H1 (cell line): ENCODE results near the gene TRAF3IP3. TPM values are rescaled to one million over a fixed set of nuclear protein-coding genes. Genes with fewer than 3 reads are reported as not detected.

Source experiments
- CTCF ChIA-PET: fragments of 300-600 bp; sonication (Branson Sonifier 250); formaldehyde crosslinking; loops from one replicate; lab custom pipeline; 2021; ENCODE audit not compliant: partially characterized antibody; lab: Charles Lee
- POLR2A ChIA-PET: fragments of 300-600 bp; sonication (Branson Sonifier 250); formaldehyde crosslinking; loops from one replicate; lab custom pipeline; 2021; ENCODE audit warnings: inconsistent platforms; ENCODE audit not compliant: partially characterized antibody; lab: Charles Lee
- DNase-seq, 2 experiments: peaks; one replicate each; pipeline versions ENCODE4 v3.0.0 to v3.0.0-alpha.2; 2010 to 2022; ENCODE audit warnings: low spot score in 2 of 2, low read depth in 1 of 2, mixed read lengths in 1 of 2
- FAIRE-seq: peaks from 2 replicates; lab custom pipeline; 2011; peaks lifted over from hg19 to GRCh38; lab: Jason Lieb, UNC
- H2AFZ ChIP-seq: 2 replicates; pipeline ENCODE4 v1.8.1; 2012; ENCODE audit warnings: low read length, inconsistent platforms
- H2AK5ac ChIP-seq: 2 replicates; pipeline ENCODE4 v1.6.1; 2013; ENCODE audit warnings: low read depth, low read length
- H2BK120ac ChIP-seq: replicated peaks from 2 replicates; pipeline ENCODE3; 2013; ENCODE audit warnings: low read depth, low read length, inconsistent platforms
- H2BK12ac ChIP-seq: 2 replicates; pipeline ENCODE4 v1.6.1; 2013; ENCODE audit warnings: low read depth, low read length
- H2BK15ac ChIP-seq: 2 replicates; pipeline ENCODE4 v1.6.1; 2013; ENCODE audit warnings: low read length
- H2BK20ac ChIP-seq: 2 replicates; pipeline ENCODE4 v1.6.1; 2013; ENCODE audit warnings: low read length
- H2BK5ac ChIP-seq: 2 replicates; pipeline ENCODE4 v1.6.1; 2013; ENCODE audit warnings: low read depth, low read length
- H3K14ac ChIP-seq: 2 replicates; pipeline ENCODE4 v1.6.1; 2013; ENCODE audit warnings: inconsistent platforms; ENCODE audit not compliant: insufficient read length
- H3K18ac ChIP-seq: 2 replicates; pipeline ENCODE4 v1.6.1; 2013; ENCODE audit warnings: low read length; ENCODE audit errors: extremely low read depth
- H3K23ac ChIP-seq: 2 replicates; pipeline ENCODE4 v1.6.1; 2013; ENCODE audit warnings: inconsistent platforms; ENCODE audit not compliant: insufficient read length
- H3K23me2 ChIP-seq: 2 replicates; pipeline ENCODE4 v1.6.1; 2013; ENCODE audit warnings: low read depth, low read length
- H3K27ac ChIP-seq: 2 replicates; pipeline ENCODE4 v1.6.1; 2011; ENCODE audit warnings: low read depth, low read length, inconsistent platforms
- H3K27me3 ChIP-seq, 4 experiments: replicated peaks in 1 of 4; 1 replicate in 1 of 4; 2 replicates in 3 of 4; pipeline versions ENCODE4 v1.6.1 to v1.8.1; 2011 to 2013; ENCODE audit warnings: low read length in 3 of 4, mild to moderate bottlenecking in 3 of 4, inconsistent platforms in 2 of 4, mixed read lengths in 2 of 4, moderate library complexity in 1 of 4; ENCODE audit not compliant: control insufficient read depth in 3 of 4, insufficient read depth in 3 of 4; ENCODE audit errors: extremely low read depth in 1 of 4
- H3K36me3 ChIP-seq, 4 experiments: 2 replicates each; pipeline versions ENCODE4 v1.6.1 to v1.8.1; 2011 to 2013; ENCODE audit warnings: mild to moderate bottlenecking in 4 of 4, low read length in 3 of 4, moderate library complexity in 2 of 4, control low read depth in 1 of 4, inconsistent platforms in 1 of 4; ENCODE audit not compliant: insufficient read depth in 4 of 4, control insufficient read depth in 2 of 4
- H3K4ac ChIP-seq: replicated peaks from 2 replicates; pipeline ENCODE3; 2013; ENCODE audit warnings: low read length, low read depth, mixed read lengths, inconsistent platforms; ENCODE audit not compliant: insufficient read length
- H3K4me1 ChIP-seq, 4 experiments: replicated peaks in 1 of 4; 1 replicate in 1 of 4; 2 replicates in 3 of 4; pipeline versions ENCODE4 v1.6.1 to v1.8.1; 2011 to 2013; ENCODE audit warnings: low read length in 3 of 4, inconsistent platforms in 2 of 4, mixed read lengths in 1 of 4; ENCODE audit not compliant: insufficient read depth in 4 of 4, control insufficient read depth in 3 of 4
- H3K4me2 ChIP-seq, 2 experiments: 2 replicates each; pipeline versions ENCODE4 v1.6.1 to v1.8.1; 2011 to 2013; ENCODE audit warnings: low read depth in 2 of 2, low read length in 2 of 2, control low read depth in 1 of 2, inconsistent platforms in 1 of 2, mild to moderate bottlenecking in 1 of 2; ENCODE audit not compliant: insufficient read depth in 1 of 2
- H3K4me3 ChIP-seq, 4 experiments: fragments of 200-600, 300-600 bp in 1 of 4; sonication (generic), shearing (Covaris generic), sonication (Bioruptor Twin) in 1 of 4; 2 replicates each; pipeline versions ENCODE4 v1.5.1 to v1.8.1; 2011 to 2016; ENCODE audit warnings: low read length in 4 of 4, low read depth in 3 of 4, control low read depth in 2 of 4, inconsistent platforms in 2 of 4, mild to moderate bottlenecking in 2 of 4, mixed read lengths in 1 of 4, moderate library complexity in 1 of 4; ENCODE audit not compliant: insufficient read depth in 2 of 4; ENCODE audit errors: extremely low read depth in 1 of 4
- H3K56ac ChIP-seq: replicated peaks from 2 replicates; pipeline ENCODE3; 2013; ENCODE audit warnings: low read depth, mild to moderate bottlenecking, mixed read lengths, low read length, inconsistent platforms; ENCODE audit not compliant: insufficient read length
- H3K79me1 ChIP-seq: 2 replicates; pipeline ENCODE4 v1.6.1; 2013; ENCODE audit warnings: low read depth, low read length, control low read depth
- H3K79me2 ChIP-seq, 2 experiments: 2 replicates each; pipeline versions ENCODE4 v1.6.1 to v1.8.1; 2012 to 2013; ENCODE audit warnings: low read length in 2 of 2, mild to moderate bottlenecking in 2 of 2, inconsistent platforms in 1 of 2; ENCODE audit not compliant: insufficient read depth in 2 of 2, control insufficient read depth in 1 of 2
- H3K9ac ChIP-seq, 4 experiments: replicated peaks in 1 of 4; 1 replicate in 1 of 4; 2 replicates in 3 of 4; pipeline versions ENCODE4 v1.6.1 to v1.8.1; 2011 to 2013; ENCODE audit warnings: low read depth in 3 of 4, low read length in 3 of 4, control low read depth in 2 of 4, mild to moderate bottlenecking in 2 of 4, moderate library complexity in 2 of 4, inconsistent platforms in 1 of 4; ENCODE audit errors: extremely low read depth in 1 of 4
- H3K9me3 ChIP-seq, 2 experiments: 2 replicates each; pipeline versions ENCODE4 v1.6.1 to v1.8.1; 2012 to 2013; ENCODE audit warnings: mild to moderate bottlenecking in 2 of 2, moderate library complexity in 2 of 2, control low read depth in 1 of 2, inconsistent platforms in 1 of 2, low read depth in 1 of 2, low read length in 1 of 2, mixed read lengths in 1 of 2; ENCODE audit not compliant: insufficient read depth in 2 of 2
- H4K20me1 ChIP-seq, 2 experiments: replicated peaks in 1 of 2; 2 replicates each; pipeline versions ENCODE3 to v1.8.1; 2011 to 2013; ENCODE audit warnings: inconsistent platforms in 2 of 2, low read length in 2 of 2, mild to moderate bottlenecking in 1 of 2; ENCODE audit not compliant: insufficient read depth in 2 of 2, control insufficient read depth in 1 of 2
- H4K5ac ChIP-seq: 2 replicates; pipeline ENCODE4 v1.6.1; 2013; ENCODE audit warnings: low read length, low read depth, mixed read lengths, inconsistent platforms; ENCODE audit not compliant: insufficient read length
- H4K8ac ChIP-seq: 2 replicates; pipeline ENCODE4 v1.8.0; 2013; ENCODE audit warnings: mild to moderate bottlenecking, moderate library complexity, low read length, inconsistent platforms; ENCODE audit not compliant: insufficient read depth; ENCODE audit errors: extremely low read depth
- H4K91ac ChIP-seq: replicated peaks from 2 replicates; pipeline ENCODE3; 2013; ENCODE audit warnings: low read length, mixed read lengths, inconsistent platforms; ENCODE audit not compliant: insufficient read length
- ASH2L ChIP-seq: fragments of 200-600, 300-600 bp; sonication (generic); IDR thresholded peaks from one replicate; pipeline ENCODE4 v1.7.1; 2017; ENCODE audit warnings: low read length
- BCL11A ChIP-seq, 2 experiments: IDR thresholded peaks; one replicate each; pipeline ENCODE4 v1.6.1; 2011; ENCODE audit warnings: low read depth in 2 of 2, low read length in 2 of 2, mild to moderate bottlenecking in 2 of 2
- CHD2 ChIP-seq: IDR thresholded peaks from 2 replicates; pipeline ENCODE4 v1.6.1; 2012; ENCODE audit warnings: low read length, improper control_type of control experiment
- CREB1 ChIP-seq: IDR thresholded peaks from 2 replicates; pipeline ENCODE4 v1.6.1; 2012; ENCODE audit warnings: inconsistent platforms
- EP300 ChIP-seq, 2 experiments: IDR thresholded peaks; 1 replicate in 1 of 2; 2 replicates in 1 of 2; pipeline ENCODE4 v1.6.1; 2011 to 2012; ENCODE audit warnings: low read depth in 2 of 2, low read length in 2 of 2, mild to moderate bottlenecking in 2 of 2, borderline replicate concordance in 1 of 2, inconsistent platforms in 1 of 2, moderate library complexity in 1 of 2
- FOSL1 ChIP-seq: IDR thresholded peaks from 2 replicates; pipeline ENCODE4 v1.6.1; 2011; ENCODE audit warnings: mild to moderate bottlenecking, low read depth, low read length, moderate library complexity; ENCODE audit not compliant: insufficient read depth
- GTF2F1 ChIP-seq: IDR thresholded peaks from 2 replicates; pipeline ENCODE4 v1.6.1; 2012; ENCODE audit warnings: low read depth, low read length, improper control_type of control experiment, borderline replicate concordance
- POU5F1 ChIP-seq: IDR thresholded peaks from 2 replicates; pipeline ENCODE4 v1.6.1; 2011; ENCODE audit warnings: low read depth, mild to moderate bottlenecking, low read length, moderate library complexity
- SP1 ChIP-seq: IDR thresholded peaks from 2 replicates; pipeline ENCODE4 v1.6.1; 2011; ENCODE audit warnings: low read depth, low read length
- SRF ChIP-seq: IDR thresholded peaks from 2 replicates; pipeline ENCODE4 v1.6.1; 2011; ENCODE audit warnings: mild to moderate bottlenecking, low read depth, low read length, moderate library complexity
- TAF7 ChIP-seq: optimal IDR thresholded peaks from 2 replicates; pipeline ENCODE3; 2011; ENCODE audit warnings: low read depth, mild to moderate bottlenecking, inconsistent platforms, low read length, moderate library complexity, borderline replicate concordance
- WGBS, 2 experiments: shearing (Covaris generic) in 1 of 2; methylation state at CpG; one replicate each; pipeline versions ENCODE4 v1.1.6 to v1.1.7; 2013 to 2015; ENCODE audit warnings: low lambda C conversion rate in 2 of 2, mixed read lengths in 2 of 2, inconsistent platforms in 1 of 2, low coverage in 1 of 2, missing lambda C conversion rate in 1 of 2; ENCODE audit not compliant: insufficient replicate concordance in 2 of 2, insufficient coverage in 1 of 2, insufficient read length in 1 of 2; ENCODE audit errors: extremely low coverage in 1 of 2, missing lambda C conversion rate in 1 of 2; 5-methylcytosine and 5-hydroxymethylcytosine counted together
- polyA plus RNA-seq, 7 experiments: library from polyadenylated mRNA; depleted of rRNA in 3 of 7; stranded (reverse) in 5 of 7; unstranded in 2 of 7; fragments of >200 nt in 5 of 7; fragments of 200-250 nt in 2 of 7; gene quantifications; 1 replicate in 5 of 7; 2 replicates in 1 of 7; 4 replicates in 1 of 7; pipeline versions ENCODE4 v1.2.1 to v1.2.3, GENCODE V29; 2011 to 2013; ENCODE audit warnings: missing spikeins in 2 of 7, mixed read lengths in 2 of 7
- total RNA-seq: library from RNA; stranded (reverse); fragmentation: NEBNext Ultra II Directional; extraction: Animal tissue kit (Norgen Biotek cat#: 25700); gene quantifications from 2 replicates; pipeline ENCODE4 v1.2.1, GENCODE V29; 2021

TRAF3IP3 gene
- total and polyA plus RNA-seq, 2 of the 8 experiments (the other 6 are each of a cell fraction or from before 2014, with no cell fraction given): not detected

DNA sequence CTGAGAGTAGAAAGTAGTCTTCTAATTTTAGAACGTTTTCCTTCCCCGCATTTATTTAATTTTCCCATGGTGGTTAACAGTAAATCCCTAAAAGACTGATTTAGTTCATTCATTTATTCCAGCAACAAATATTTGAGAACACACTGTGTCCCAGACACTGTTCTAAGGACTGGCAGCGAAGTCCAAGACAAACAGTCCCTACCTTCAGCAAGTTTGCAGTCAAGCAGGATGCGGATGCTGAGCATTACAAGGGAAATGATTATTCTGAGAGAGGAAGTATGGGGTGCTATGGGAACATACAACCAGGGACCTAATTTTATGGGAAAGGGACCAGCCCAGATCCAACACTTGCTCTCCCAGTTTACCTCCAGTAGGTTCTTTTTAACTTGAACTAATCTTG lies 29.7 kb downstream of the TRAF3IP3 start:
- no peak overlapping the region for H3K4ac ChIP-seq
- H3K9ac ChIP-seq: no peak overlapping the region
- no peak overlapping the region for H2BK5ac ChIP-seq
- H3K79me1 ChIP-seq: no peaks in the 10 kb centered on the region; the same call in 1 of the 2 replicates
- H3K23me2 ChIP-seq: peaks cover 6% of the 10 kb centered on the region
- peaks cover 2 to 9% (median 4%) of the 10 kb centered on the region in 4 experiments; a peak in 6 of 8 replicates for H3K36me3 ChIP-seq
- H2AFZ ChIP-seq: no peak overlapping the region
- H3K4me1 ChIP-seq: peaks cover 0 to 6% (median 2%) of the 10 kb centered on the region in 4 experiments; a peak in 2 of 7 replicates
- H2BK20ac ChIP-seq: no peak overlapping the region
- H2BK120ac ChIP-seq: no peak overlapping the region
- no peak overlapping the region for H3K14ac ChIP-seq
- H3K79me2 ChIP-seq: peaks cover 0 to 6% of the 10 kb centered on the region in 2 experiments; a peak in 1 of 4 replicates
- TF ChIP-seq POU5F1: no peak
- no peak for TF ChIP-seq ASH2L
- no peak for TF ChIP-seq EP300 (IDR thresholded peaks at IDR 0.05; ENCODE audit: borderline replicate concordance in 1 of 2, low read depth in 2 of 2, low read length in 2 of 2)
- TF ChIP-seq GTF2F1: no peak
- TF ChIP-seq CREB1: no peak
- TF ChIP-seq SP1: no peak
- no peak for TF ChIP-seq TAF7
- TF ChIP-seq BCL11A (IDR thresholded peaks at IDR 0.05; ENCODE audit: low read depth in 2 of 2, low read length in 2 of 2): no peak
- no peak for TF ChIP-seq FOSL1
- no peak for TF ChIP-seq SRF
- no peak for TF ChIP-seq CHD2
- no peaks in the 10 kb centered on the region for H3K9me3 ChIP-seq
- H3K56ac ChIP-seq: no peak overlapping the region
- H4K8ac ChIP-seq: no peak overlapping the region
- WGBS, 2 experiments: 87% methylated on average over 4 of the region's 4 CpGs; no CpG with 5 or more reads in 1 of the 2 experiments
- FAIRE-seq: no peak
- DNase-seq: no peak
- CTCF ChIA-PET: interaction anchor here (2.7 kb wide), 1 partner anchor 37 kb away, joined by 13 read pairs; no protein-coding TSS in a partner anchor
- H3K27ac ChIP-seq: no peak overlapping the region
- no peaks in the 10 kb centered on the region for H3K27me3 ChIP-seq
- no peak overlapping the region for H2BK12ac ChIP-seq
- H4K5ac ChIP-seq: no peak overlapping the region
- H3K18ac ChIP-seq: no peak overlapping the region
- no peak overlapping the region for H4K91ac ChIP-seq
- H3K4me2 ChIP-seq: no peak overlapping the region; a peak in 1 of 4 replicates
- no peak overlapping the region for H2BK15ac ChIP-seq
- no peak overlapping the region for H2AK5ac ChIP-seq
- no peak overlapping the region for H3K23ac ChIP-seq
- POLR2A ChIA-PET: interaction anchor here (2.6 kb wide), 1 partner anchor 20 kb away, joined by 11 read pairs; the partner anchor contains the start of gene IRF6
- H4K20me1 ChIP-seq: no peaks in the 10 kb centered on the region
- H3K4me3 ChIP-seq: no peak overlapping the region
